CD8-positive, alpha-beta memory T cell (primary cell): Measurements from ENCODE around the gene IQSEC3. TPM values are rescaled to one million over a fixed set of nuclear protein-coding genes. Genes with fewer than 3 reads are reported as not detected.
"Not testable (repeated sequence)": the region's sequence is repeated elsewhere in the genome, so short reads cannot be mapped to it uniquely, and the experiment has no call there.

Experiments
- CTCF ChIA-PET: fragments of 350-600 bp; sonication (Branson Sonifier 250); formaldehyde crosslinking; loops from one replicate; lab custom pipeline; 2021; ENCODE audit warnings: antibody characterized with exemption; lab: Charles Lee
- POLR2A ChIA-PET: fragments of 350-600 bp; sonication (Branson Sonifier 250); formaldehyde crosslinking; loops from one replicate; lab custom pipeline; 2021; ENCODE audit warnings: antibody characterized with exemption; lab: Charles Lee
- DNase-seq, 5 donors: peaks; one replicate each; pipeline versions ENCODE4 v3.0.0 to v3.0.0-alpha.2; 2020 to 2022; ENCODE audit warnings: mixed read lengths in 1 of 5
- H3K27ac ChIP-seq: one replicate; pipeline ENCODE4 v1.7.0; 2013; ENCODE audit warnings: low read depth, mild to moderate bottlenecking, low read length, moderate library complexity
- H3K27me3 ChIP-seq: 2 replicates; pipeline ENCODE4 v1.7.0; 2013; ENCODE audit warnings: low read length, mild to moderate bottlenecking; ENCODE audit not compliant: insufficient read depth, poor library complexity, severe bottlenecking
- H3K36me3 ChIP-seq: 2 replicates; pipeline ENCODE4 v1.7.0; 2013; ENCODE audit warnings: mild to moderate bottlenecking, low read length, moderate library complexity; ENCODE audit not compliant: insufficient read depth
- H3K4me1 ChIP-seq: 2 replicates; pipeline ENCODE4 v1.7.0; 2013; ENCODE audit warnings: mild to moderate bottlenecking, low read length, moderate library complexity; ENCODE audit not compliant: insufficient read depth
- H3K4me3 ChIP-seq: 2 replicates; pipeline ENCODE4 v1.7.0; 2013; ENCODE audit warnings: mild to moderate bottlenecking, low read length
- H3K9me3 ChIP-seq: 2 replicates; pipeline ENCODE4 v1.7.0; 2013; ENCODE audit warnings: mild to moderate bottlenecking, low read length
- H3K27ac Mint-ChIP-seq, 8 donors: one replicate each; pipeline ENCODE4 v1.8.0; 2020 to 2021; ENCODE audit warnings: mixed read lengths in 8 of 8, mild to moderate bottlenecking in 6 of 8, inconsistent platforms in 3 of 8, moderate library complexity in 3 of 8
- H3K27me3 Mint-ChIP-seq, 2 donors: one replicate each; pipeline ENCODE4 v1.8.0; 2020 to 2021; ENCODE audit warnings: mixed read lengths in 2 of 2, mild to moderate bottlenecking in 1 of 2, moderate library complexity in 1 of 2
- H3K36me3 Mint-ChIP-seq, 3 donors: one replicate each; pipeline ENCODE4 v1.8.0; 2020 to 2021; ENCODE audit warnings: mixed read lengths in 3 of 3, inconsistent platforms in 1 of 3, mild to moderate bottlenecking in 1 of 3
- H3K4me1 Mint-ChIP-seq, 3 donors: one replicate each; pipeline ENCODE4 v1.8.0; 2020 to 2021; ENCODE audit warnings: mixed read lengths in 3 of 3, inconsistent platforms in 1 of 3, mild to moderate bottlenecking in 1 of 3
- H3K4me3 Mint-ChIP-seq, 7 donors: one replicate each; pipeline ENCODE4 v1.8.0; 2020 to 2021; ENCODE audit warnings: mixed read lengths in 7 of 7, mild to moderate bottlenecking in 6 of 7, moderate library complexity in 4 of 7, inconsistent platforms in 2 of 7
- H3K9me3 Mint-ChIP-seq, 5 donors: one replicate each; pipeline ENCODE4 v1.8.0; 2020 to 2022; ENCODE audit warnings: mixed read lengths in 5 of 5, mild to moderate bottlenecking in 3 of 5, moderate library complexity in 2 of 5, inconsistent platforms in 1 of 5
- polyA plus RNA-seq: library from polyadenylated mRNA; unstranded; fragments of 300-500 nt; fragmentation: Illumina TruSeq; gene quantifications from one replicate; pipeline ENCODE4 v1.2.3, GENCODE V29; 2021
- total RNA-seq, 2 experiments: library from RNA; stranded (reverse); gene quantifications; one replicate each; pipeline ENCODE4 v1.2.3, GENCODE V29; 2021

The IQSEC3 gene
- total and polyA plus RNA-seq, 3 experiments from 2014 or later: 0.53 to 0.88 TPM; not detected in 1

DNA sequence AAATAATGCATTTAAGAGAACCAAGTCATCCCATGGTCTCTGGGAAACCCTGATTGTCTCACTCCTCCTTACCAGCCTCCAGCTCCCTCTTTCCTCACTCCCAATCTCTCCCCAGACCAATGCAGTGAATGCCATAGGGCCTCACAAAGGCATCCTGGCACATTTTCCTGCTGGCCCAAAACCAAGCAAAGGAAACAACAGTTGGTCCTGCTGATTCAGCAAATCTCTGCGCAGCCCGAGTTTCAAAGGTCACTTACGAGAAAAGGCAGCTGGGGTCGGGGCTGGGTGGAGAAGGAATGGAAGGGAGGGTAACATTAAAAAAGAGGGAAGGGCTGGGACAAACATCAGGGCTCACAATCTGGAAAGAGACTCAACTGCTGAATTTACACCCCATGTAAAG, 5.5 kb downstream of the IQSEC3 start:
- H3K9me3 Mint-ChIP-seq, H3K9me3 ChIP-seq, CTCF ChIA-PET, H3K4me1 ChIP-seq, H3K4me1 Mint-ChIP-seq, H3K27ac Mint-ChIP-seq, POLR2A ChIA-PET, H3K4me3 ChIP-seq, H3K36me3 Mint-ChIP-seq, H3K27ac ChIP-seq, H3K4me3 Mint-ChIP-seq, DNase-seq, H3K36me3 ChIP-seq: not testable (repeated sequence)
- H3K27me3 ChIP-seq: peaks cover 13% of the 10 kb centered on the region
- H3K27me3 Mint-ChIP-seq: peaks cover 51 to 68% of the 10 kb centered on the region in 2 donors

- H3K36me3 Mint-ChIP-seq, H3K27ac ChIP-seq, CTCF ChIA-PET, DNase-seq, H3K4me1 ChIP-seq, H3K9me3 Mint-ChIP-seq, H3K4me3 ChIP-seq, H3K4me1 Mint-ChIP-seq, H3K9me3 ChIP-seq, POLR2A ChIA-PET, H3K4me3 Mint-ChIP-seq, H3K36me3 ChIP-seq, H3K27ac Mint-ChIP-seq: not testable (repeated sequence)
- H3K27me3 ChIP-seq: peaks cover 13% of the 10 kb centered on the region
- H3K27me3 Mint-ChIP-seq: peaks cover 52 to 70% of the 10 kb centered on the region in 2 donors
Observed at GRCh38 chr12:74420-75190, 8.0 kb downstream of the IQSEC3 start.

GRCh38 chr12:75541-75940, 9.0 kb downstream of the IQSEC3 start:
- DNase-seq, H3K27ac Mint-ChIP-seq, H3K4me3 ChIP-seq, H3K4me3 Mint-ChIP-seq, H3K4me1 ChIP-seq, POLR2A ChIA-PET, H3K9me3 Mint-ChIP-seq, H3K27ac ChIP-seq, H3K9me3 ChIP-seq, H3K36me3 Mint-ChIP-seq, H3K36me3 ChIP-seq, H3K27me3 ChIP-seq, CTCF ChIA-PET, H3K4me1 Mint-ChIP-seq: not testable (repeated sequence)
- peaks cover 50 to 69% of the 10 kb centered on the region in 2 donors for H3K27me3 Mint-ChIP-seq

DNA sequence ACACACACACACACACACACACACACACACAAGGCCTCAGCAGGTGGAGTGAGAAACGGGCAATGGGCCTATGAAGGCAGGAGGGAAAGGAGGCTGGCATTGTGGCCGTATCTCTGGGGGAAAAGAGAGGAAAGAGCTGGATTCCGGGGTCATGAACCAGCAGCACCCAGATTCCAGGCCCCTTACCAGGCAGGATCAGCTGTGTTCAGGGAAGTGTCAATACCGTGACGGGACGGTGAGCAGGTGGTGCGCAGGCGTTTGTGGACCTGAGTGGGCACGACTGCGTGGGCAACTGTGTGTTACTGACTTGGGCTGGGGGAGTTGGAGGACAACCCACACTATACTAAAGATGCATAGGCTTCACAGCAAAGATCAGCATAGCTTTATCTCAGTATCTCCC, 9.5 kb downstream of the IQSEC3 start:
- H3K36me3 ChIP-seq, H3K27me3 ChIP-seq, POLR2A ChIA-PET, H3K9me3 ChIP-seq, H3K4me1 ChIP-seq, H3K9me3 Mint-ChIP-seq, DNase-seq, H3K36me3 Mint-ChIP-seq, H3K27ac ChIP-seq, CTCF ChIA-PET, H3K27ac Mint-ChIP-seq, H3K4me3 ChIP-seq, H3K4me1 Mint-ChIP-seq: not testable (repeated sequence)
- H3K4me3 Mint-ChIP-seq: peak overlapping the region in 1 of 7 donors; percentile 38
- H3K27me3 Mint-ChIP-seq: peaks cover 50 to 69% of the 10 kb centered on the region in 2 donors

- peaks cover 52 to 69% of the 10 kb centered on the region in 2 donors for H3K27me3 Mint-ChIP-seq
- H3K27me3 ChIP-seq, CTCF ChIA-PET, H3K36me3 ChIP-seq, H3K9me3 ChIP-seq, H3K4me3 Mint-ChIP-seq, DNase-seq, POLR2A ChIA-PET, H3K27ac Mint-ChIP-seq, H3K36me3 Mint-ChIP-seq, H3K4me1 Mint-ChIP-seq, H3K9me3 Mint-ChIP-seq, H3K4me3 ChIP-seq, H3K27ac ChIP-seq, H3K4me1 ChIP-seq: not testable (repeated sequence)
Observed at GRCh38 chr12:76551-76950, 10.0 kb downstream of the IQSEC3 start.

GRCh38 chr12:77101-77719, 10.6 kb downstream of the IQSEC3 start:
- H3K4me1 ChIP-seq, CTCF ChIA-PET, H3K36me3 Mint-ChIP-seq, H3K36me3 ChIP-seq, POLR2A ChIA-PET, H3K27ac ChIP-seq, H3K9me3 ChIP-seq, H3K27me3 ChIP-seq, H3K27ac Mint-ChIP-seq, H3K4me3 Mint-ChIP-seq, H3K4me1 Mint-ChIP-seq, H3K9me3 Mint-ChIP-seq, DNase-seq, H3K4me3 ChIP-seq: not testable (repeated sequence)
- H3K27me3 Mint-ChIP-seq: peaks cover 53 to 69% of the 10 kb centered on the region in 2 donors

- H3K9me3 Mint-ChIP-seq, H3K4me3 ChIP-seq, H3K36me3 Mint-ChIP-seq, POLR2A ChIA-PET, H3K9me3 ChIP-seq, DNase-seq, H3K36me3 ChIP-seq, H3K4me1 ChIP-seq, CTCF ChIA-PET, H3K27ac Mint-ChIP-seq, H3K27ac ChIP-seq, H3K4me3 Mint-ChIP-seq, H3K4me1 Mint-ChIP-seq, H3K27me3 ChIP-seq: not testable (repeated sequence)
- peaks cover 56 to 76% of the 10 kb centered on the region in 2 donors for H3K27me3 Mint-ChIP-seq
Observed at GRCh38 chr12:77769-78383, 11.3 kb downstream of the IQSEC3 start.

DNA sequence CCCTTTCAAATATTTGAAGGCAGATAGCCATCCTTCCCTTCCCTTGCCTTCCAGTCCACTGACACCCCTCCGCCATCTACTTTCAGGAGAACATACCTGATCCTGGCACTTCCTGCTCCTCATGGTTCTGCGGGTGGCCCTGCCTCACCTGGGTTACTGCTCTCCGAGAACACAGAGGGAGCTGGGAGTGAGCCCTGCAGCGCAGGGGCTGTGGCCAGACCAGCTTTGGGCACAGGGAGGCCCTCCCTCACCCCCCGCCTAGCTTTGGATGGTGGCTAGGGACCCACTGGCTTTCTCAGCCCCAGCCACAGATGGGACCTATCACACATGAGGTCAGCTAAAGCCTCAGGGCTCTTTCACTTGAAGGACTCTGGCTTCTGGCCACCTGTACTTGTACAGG, 12.4 kb downstream of the IQSEC3 start:
- Mint-ChIP-seq H3K36me3 (no peaks in the 10 kb centered on the region), H3K4me3 (peak overlapping the region in 1 of 7 donors; percentile 14), H3K27me3 (peaks cover 57 to 81% of the 10 kb centered on the region in 2 donors), H3K27ac (no peak overlapping the region), H3K9me3 (peaks cover 0 to 3% (median 0%) of the 10 kb centered on the region in 5 donors), H3K4me1 (peaks cover 0 to 2% (median 1%) of the 10 kb centered on the region in 3 donors)
- Histone ChIP-seq H3K4me1 (no peaks in the 10 kb centered on the region), H3K27me3 (peaks cover 5% of the 10 kb centered on the region), H3K4me3 (no peak overlapping the region), H3K27ac (no peak overlapping the region), H3K9me3 (no peaks in the 10 kb centered on the region), H3K36me3 (no peaks in the 10 kb centered on the region)
- POLR2A ChIA-PET: no interaction called here
- no peak for DNase-seq
- CTCF ChIA-PET: no interaction called here
